Panc1 (cell line): ENCODE measurements around the gene KIAA2012.

Source experiments
- CTCF ChIP-seq: fragments of 450-650 bp; IDR thresholded peaks from 2 replicates; pipeline ENCODE4 v1.5.1; 2017; ENCODE audit warnings: mild to moderate bottlenecking
- POLR2AphosphoS5 ChIP-seq: IDR thresholded peaks from 2 replicates; pipeline ENCODE4 v1.6.1; 2012; ENCODE audit warnings: mild to moderate bottlenecking, low read depth, low read length, moderate library complexity
- REST ChIP-seq, 2 experiments: IDR thresholded peaks; 2 replicates each; pipeline ENCODE4 v1.6.1; 2011 to 2012; ENCODE audit warnings: low read depth in 2 of 2, control low read depth in 1 of 2, low read length in 1 of 2, mild to moderate bottlenecking in 1 of 2, moderate library complexity in 1 of 2; ENCODE audit not compliant: insufficient read depth in 1 of 2
- SIN3A ChIP-seq: IDR thresholded peaks from 2 replicates; pipeline ENCODE4 v1.6.1; 2012; ENCODE audit warnings: low read depth, mild to moderate bottlenecking, low read length, moderate library complexity, borderline replicate concordance; ENCODE audit not compliant: insufficient read depth

GRCh38 chr2:202221873-202222272 lies 148.8 kb downstream of the KIAA2012 start:
- TF ChIP-seq CTCF (no peak), REST (IDR thresholded peaks at IDR 0.05; ENCODE audit: insufficient read depth in 1 of 2, low read depth in 2 of 2, low read length in 1 of 2) (no peak), POLR2AphosphoS5 (no peak), SIN3A (no peak)
